ENCODE data around the gene ETV1.

The ETV1 gene

DNA sequence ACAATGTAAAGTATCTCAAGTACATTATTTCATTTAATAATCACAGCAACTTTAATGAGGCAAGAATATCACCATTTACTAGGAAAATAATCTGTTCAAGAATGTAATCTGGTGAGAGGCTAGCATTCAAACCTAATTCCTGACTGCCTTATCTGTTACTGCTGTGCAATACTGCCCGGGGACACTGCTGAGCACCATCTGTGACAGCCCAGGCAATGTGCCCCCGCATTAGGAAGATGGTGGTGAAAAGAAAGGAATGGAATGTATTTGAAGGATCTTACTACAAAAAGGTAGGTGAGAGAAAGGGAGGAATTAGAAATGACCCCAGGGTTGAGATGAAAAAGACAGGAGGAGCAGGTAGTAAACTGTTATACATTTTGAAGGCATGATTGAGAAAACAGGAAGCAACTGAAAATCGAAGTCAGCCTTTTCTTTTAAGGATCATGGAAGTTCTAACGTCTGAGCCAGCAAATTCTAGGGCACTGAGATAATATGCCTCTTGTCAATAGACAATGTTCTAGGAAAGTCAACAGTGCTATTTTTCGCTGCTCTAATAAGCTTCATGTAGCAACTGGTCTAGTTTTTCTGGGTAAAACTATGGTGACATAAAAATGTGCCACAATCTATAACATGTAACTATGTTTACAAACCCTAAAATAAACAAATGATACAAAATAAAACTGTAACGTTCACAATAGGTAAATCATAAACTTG is 90.4 kb downstream of the ETV1 start:
- H3K4me3 ChIP-seq (ENCODE audit: control insufficient read depth, low read depth, low read length), result no peak overlapping the region
- DNase-seq (ENCODE audit: low read depth), result no peak

DNA sequence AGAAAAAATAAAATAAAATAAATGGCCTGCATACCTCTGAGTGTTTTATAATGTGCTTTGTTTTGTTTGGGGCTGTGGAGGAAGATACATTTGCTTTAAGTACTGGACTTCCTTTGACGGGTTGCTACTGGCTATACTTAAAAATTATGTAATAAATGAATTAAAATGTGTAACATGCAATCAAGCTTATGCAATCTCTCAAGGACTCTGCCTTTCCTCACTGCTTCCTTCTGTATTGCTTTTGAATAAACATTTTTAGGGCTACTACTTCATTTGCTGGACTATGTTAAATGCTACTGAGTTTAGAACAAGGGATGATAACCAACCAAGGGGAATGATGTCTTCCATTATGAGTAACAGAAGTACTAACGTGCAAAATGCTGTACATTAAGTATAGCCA is 91.6 kb downstream of the ETV1 start:
- TF ChIP-seq, protein P1, sequence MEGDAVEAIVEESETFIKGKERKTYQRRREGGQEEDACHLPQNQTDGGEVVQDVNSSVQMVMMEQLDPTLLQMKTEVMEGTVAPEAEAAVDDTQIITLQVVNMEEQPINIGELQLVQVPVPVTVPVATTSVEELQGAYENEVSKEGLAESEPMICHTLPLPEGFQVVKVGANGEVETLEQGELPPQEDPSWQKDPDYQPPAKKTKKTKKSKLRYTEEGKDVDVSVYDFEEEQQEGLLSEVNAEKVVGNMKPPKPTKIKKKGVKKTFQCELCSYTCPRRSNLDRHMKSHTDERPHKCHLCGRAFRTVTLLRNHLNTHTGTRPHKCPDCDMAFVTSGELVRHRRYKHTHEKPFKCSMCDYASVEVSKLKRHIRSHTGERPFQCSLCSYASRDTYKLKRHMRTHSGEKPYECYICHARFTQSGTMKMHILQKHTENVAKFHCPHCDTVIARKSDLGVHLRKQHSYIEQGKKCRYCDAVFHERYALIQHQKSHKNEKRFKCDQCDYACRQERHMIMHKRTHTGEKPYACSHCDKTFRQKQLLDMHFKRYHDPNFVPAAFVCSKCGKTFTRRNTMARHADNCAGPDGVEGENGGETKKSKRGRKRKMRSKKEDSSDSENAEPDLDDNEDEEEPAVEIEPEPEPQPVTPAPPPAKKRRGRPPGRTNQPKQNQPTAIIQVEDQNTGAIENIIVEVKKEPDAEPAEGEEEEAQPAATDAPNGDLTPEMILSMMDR (IDR thresholded peaks at IDR 0.05; ENCODE audit: control insufficient read depth, insufficient read depth, low read depth, low read length, missing control alignments), result no peak
- DNase-seq (ENCODE audit: low read depth), result no peak
- no peak overlapping the region for H3K4me3 ChIP-seq (ENCODE audit: control insufficient read depth, low read depth, low read length)

More for the DNA sequence above, 90.4 kb downstream of the ETV1 start:
- TF ChIP-seq, protein P1 (IDR thresholded peaks at IDR 0.05; ENCODE audit: control insufficient read depth, insufficient read depth, low read depth, low read length, missing control alignments), result no peak

DNA sequence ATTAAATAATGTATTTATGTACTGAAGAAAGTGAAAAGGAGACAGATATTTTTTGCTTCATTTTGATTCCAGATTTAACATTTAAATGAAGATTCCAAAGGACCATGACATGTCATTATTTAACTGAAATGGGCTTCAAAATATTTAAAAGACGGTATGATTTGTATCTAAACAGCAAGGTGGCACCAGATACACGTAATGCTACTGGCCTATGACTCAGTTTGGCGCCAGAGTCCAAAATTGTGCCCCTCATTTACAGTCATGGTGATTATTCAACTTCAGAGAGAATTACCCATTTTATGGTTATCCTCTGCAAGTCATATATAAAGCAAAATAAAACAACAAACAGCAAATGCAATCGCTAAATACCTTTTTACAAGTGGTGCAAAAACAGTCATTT is 94.5 kb downstream of the ETV1 start:
- DNase-seq (ENCODE audit: low read depth), result no peak
- TF ChIP-seq, protein P1 (IDR thresholded peaks at IDR 0.05; ENCODE audit: control insufficient read depth, insufficient read depth, low read depth, low read length, missing control alignments), result no peak
- H3K4me3 ChIP-seq (ENCODE audit: control insufficient read depth, low read depth, low read length), result no peak overlapping the region

DNA sequence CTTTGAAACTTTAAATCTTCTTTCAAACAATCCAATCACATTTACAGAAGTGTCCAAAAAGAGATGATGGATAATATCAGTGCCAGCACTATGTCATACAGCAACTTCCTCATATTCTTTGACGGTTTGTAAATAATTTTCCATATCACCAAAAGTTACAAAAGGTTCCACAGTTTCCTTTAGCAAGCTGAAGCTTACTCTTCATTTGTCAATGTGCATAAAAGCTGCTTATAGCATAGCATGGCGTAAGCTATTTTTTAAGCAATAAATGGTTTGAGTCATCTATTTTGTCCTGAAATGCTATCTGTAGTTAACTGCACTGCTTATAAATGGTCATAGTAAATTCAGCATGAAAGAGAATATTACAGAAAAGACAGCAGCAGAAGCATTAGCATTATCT is 95.1 kb downstream of the ETV1 start:
- TF ChIP-seq, protein P1 (IDR thresholded peaks at IDR 0.05; ENCODE audit: control insufficient read depth, insufficient read depth, low read depth, low read length, missing control alignments), result no peak
- H3K4me3 ChIP-seq (ENCODE audit: control insufficient read depth, low read depth, low read length), result no peak overlapping the region
- no peak for DNase-seq (ENCODE audit: low read depth)

DNA sequence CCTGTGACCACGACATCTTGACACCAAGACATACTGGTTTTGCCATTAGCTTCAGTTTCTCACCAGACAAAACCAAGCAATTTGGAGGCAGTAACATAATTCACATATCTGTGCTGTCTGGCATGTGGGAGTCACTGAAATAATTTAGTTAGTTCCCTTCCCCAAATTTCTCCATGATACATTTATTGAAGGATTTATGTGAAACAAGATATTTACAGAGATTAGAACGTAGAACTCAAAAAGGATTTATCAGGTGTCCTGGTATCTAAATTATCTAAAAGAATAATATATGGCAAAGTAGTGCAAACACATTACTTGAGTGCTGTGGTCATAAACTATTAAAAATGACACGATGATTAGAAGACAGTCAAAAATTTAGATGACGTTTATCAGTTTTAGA is 98.7 kb downstream of the ETV1 start:
- TF ChIP-seq, protein P1 (IDR thresholded peaks at IDR 0.05; ENCODE audit: control insufficient read depth, insufficient read depth, low read depth, low read length, missing control alignments), result no peak
- no peak overlapping the region for H3K4me3 ChIP-seq (ENCODE audit: control insufficient read depth, low read depth, low read length)
- no peak for DNase-seq (ENCODE audit: low read depth)

DNA sequence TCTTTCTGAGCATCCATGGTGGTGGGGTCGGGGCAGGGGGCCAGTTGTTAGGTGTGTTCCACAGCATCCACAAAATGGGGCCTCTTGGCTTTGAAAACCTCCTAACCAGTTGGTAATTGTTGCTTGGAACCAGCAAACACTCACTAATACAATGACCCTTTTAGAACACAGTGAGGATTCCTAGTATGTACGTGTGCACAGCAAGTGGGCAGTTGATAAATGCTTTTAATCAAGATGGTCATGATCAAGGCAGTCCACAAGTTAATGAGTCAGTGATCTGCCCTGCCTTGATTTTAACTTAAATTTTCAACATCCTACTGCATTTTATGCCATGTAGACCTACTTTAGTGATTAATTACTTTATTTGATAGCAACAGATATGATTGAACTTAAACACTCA is 103.1 kb downstream of the ETV1 start:
- TF ChIP-seq, protein P1 (IDR thresholded peaks at IDR 0.05; ENCODE audit: control insufficient read depth, insufficient read depth, low read depth, low read length, missing control alignments), result no peak
- DNase-seq (ENCODE audit: low read depth), result no peak
- no peak overlapping the region for H3K4me3 ChIP-seq (ENCODE audit: control insufficient read depth, low read depth, low read length)

Measured in AG09309 (cell line).